GM18858 (cell line): Measurements from ENCODE around the gene RUVBL1.
A peak's percentile ranks its signal among the peaks of the same experiment; 100 is the strongest.

Experiments
- ATAC-seq: cut with Tn5 transposase; IDR thresholded peaks from one replicate; pipeline ENCODE4 v1.9.1; 2021; ENCODE audit not compliant: unreplicated experiment

Gene RUVBL1

DNA sequence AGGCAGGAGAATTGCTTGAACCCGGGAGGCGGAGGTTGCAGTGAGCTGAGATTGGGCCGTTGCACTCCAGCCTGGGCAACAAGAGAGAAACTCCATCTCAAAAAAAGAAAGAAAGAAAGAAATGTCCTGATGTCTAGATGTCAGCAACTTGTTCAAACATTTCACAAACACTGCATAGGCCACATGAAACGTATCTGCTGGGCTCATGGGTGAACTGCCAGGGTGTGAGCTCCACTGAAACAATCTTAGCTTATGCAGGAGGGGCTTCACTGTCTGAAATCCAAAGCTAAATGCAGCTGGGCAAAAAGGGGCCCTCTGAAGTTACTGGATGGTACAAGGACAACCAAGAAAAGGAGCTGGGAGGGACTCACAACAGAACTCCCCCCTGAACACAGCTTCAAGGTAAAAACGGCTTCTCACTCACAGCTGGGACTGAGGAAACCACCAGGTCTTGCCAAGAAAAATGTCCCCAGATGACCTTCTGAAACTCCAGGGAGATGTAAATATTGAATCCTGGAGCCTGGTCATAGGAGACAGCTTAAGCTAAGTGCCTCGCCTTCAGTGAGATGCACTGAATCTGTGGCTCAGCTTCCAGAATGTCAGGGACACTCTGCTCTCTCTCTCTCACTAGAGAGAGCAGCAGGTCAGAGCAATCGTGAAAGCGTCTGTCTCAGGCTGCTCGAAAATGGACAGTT is 39.5 kb downstream of the RUVBL1 start:
- no peak for ATAC-seq

GRCh38 chr3:128083396-128083795 is 40.2 kb downstream of the RUVBL1 start:
- ATAC-seq, result no peak

DNA sequence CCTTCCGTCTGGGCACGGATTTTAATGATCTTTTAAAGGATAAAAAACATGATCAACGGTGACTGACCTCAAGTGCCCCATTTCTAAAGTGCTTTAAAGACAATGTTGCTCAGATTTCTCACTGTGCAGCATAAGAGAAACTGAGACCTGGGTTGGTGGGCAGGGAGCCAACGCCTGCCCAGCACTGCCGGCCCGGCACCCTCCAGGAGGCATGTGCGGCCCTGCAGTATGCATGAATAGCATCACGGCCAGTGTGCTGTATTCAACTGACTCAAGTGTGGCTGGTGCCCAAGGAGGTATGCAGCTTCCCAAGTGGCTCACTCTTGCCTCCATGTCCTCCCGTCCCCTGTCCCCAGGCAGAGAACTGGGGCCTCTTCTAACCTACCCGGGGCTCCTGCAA is 41.1 kb downstream of the RUVBL1 start:
- no peak for ATAC-seq

DNA sequence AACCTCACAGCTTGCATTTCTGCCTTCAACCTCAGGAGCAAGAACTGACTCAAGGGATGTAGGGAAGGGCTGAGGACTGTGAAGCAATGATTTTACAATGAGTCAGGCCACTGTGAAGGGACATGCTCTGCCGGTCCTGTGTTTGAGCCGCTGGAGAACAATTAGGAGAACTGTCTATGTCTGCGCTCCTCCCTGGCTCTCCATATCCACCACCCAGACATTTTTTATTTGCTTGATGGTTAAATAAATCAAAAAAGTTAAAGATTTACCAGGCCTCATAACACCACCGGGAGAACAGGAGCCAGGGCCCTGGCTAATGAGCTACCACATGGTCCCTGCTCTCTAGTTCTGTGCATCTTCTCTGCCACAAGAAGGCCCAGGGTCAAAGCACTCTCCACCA is 41.8 kb downstream of the RUVBL1 start:
- ATAC-seq, result no peak

GRCh38 chr3:128081226-128081625 is 42.4 kb downstream of the RUVBL1 start:
- no peak for ATAC-seq

- no peak for ATAC-seq
Measured at GRCh38 chr3:128080323-128081080, 43.1 kb downstream of the RUVBL1 start.

- ATAC-seq, result no peak
Measured at GRCh38 chr3:128079823-128080222, 43.8 kb downstream of the RUVBL1 start.

GRCh38 chr3:128078875-128079274 is 44.7 kb downstream of the RUVBL1 start:
- ATAC-seq, result no peak

DNA sequence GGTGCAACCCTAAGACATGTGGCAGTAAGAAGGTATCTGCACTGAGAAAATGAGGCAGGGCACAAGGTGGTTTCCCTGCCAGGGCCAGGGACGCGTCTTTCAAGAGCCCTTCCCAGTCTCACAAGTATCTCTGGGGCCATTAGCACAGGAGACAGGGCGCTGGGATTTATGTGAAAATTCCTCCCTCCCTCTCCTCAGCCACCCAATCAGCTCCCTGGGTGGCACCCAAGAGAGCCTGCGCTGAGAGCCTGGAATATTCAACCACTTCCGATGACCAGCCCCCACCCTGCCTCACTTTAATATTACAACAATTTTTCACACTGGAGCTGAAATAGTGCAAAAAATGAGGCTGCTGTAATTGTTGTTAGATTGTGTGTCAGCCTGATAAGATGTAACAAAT is 45.3 kb downstream of the RUVBL1 start:
- no peak for ATAC-seq

- no peak for ATAC-seq
Measured at GRCh38 chr3:128077665-128078064, 45.9 kb downstream of the RUVBL1 start.

DNA sequence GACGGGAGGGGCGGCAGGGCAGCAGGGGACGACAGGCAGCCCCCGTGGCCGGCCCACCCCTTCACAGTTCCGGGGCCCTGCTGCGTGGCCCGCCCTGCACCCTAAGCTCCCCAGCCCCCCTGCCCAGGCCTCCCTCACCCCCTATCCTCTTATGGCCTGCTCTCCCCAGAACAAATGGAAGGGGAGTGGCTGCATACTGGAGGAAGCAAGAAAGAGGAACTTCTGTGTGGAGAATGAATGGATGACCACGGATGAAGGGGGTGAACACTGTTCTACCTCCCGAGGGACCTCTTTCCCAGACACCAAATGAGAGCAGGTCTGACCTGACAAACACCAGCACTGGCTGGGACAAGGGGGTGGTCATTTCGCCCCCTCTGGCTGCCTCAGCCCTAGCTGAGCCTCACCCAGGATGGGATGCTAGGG is 46.4 kb downstream of the RUVBL1 start:
- ATAC-seq, result no peak

DNA sequence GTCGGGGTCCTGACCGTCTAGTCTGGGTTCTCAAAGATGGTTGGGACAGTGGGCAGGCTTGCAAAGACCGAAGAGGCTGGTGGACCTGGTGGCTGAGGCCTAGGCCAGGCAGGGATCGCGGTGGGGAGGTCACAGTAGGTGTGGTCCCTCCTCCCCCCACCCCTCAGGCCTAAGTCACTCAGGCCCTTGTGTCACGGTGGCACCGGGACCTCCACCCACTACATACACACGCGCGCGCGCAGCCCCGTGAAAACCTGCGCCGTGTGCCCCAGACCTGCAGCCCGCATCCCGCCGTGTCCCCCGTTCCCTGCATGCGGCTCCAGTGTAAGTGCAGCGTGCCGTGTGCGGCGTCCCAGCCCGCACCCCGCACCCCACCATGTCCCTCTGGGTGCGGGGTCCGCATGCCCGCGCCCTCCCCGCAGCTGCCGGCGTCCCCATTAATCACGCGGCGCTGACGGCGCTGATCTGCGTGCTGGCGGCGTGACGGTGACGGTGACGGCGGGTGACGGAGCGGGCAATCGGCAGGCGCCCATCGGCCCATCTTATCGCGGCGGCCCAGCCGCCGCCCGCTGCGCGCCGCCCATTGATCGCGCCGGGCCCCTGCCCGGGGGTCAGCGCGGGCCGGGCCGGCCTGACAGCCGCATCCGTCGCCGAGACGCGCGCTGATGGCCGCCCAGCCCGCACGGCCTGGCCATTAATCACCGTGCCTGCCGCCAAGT is 47.0 kb downstream of the RUVBL1 start:
- no peak for ATAC-seq

GRCh38 chr3:128075522-128076482 is 47.8 kb downstream of the RUVBL1 start:
- peak; percentile 53 for ATAC-seq

GRCh38 chr3:128074851-128075521 is 48.6 kb downstream of the RUVBL1 start:
- no peak for ATAC-seq

GRCh38 chr3:128073807-128074206 is 49.8 kb downstream of the RUVBL1 start:
- no peak for ATAC-seq

GRCh38 chr3:128073185-128073725 is 50.4 kb downstream of the RUVBL1 start:
- no peak for ATAC-seq

- no peak for ATAC-seq
Measured at GRCh38 chr3:128072454-128073184, 51.0 kb downstream of the RUVBL1 start.

GRCh38 chr3:128071771-128072453 is 51.7 kb downstream of the RUVBL1 start:
- ATAC-seq, result no peak
